Measurements from ENCODE around the gene FUZ. TPM values are rescaled to one million over a fixed set of nuclear protein-coding genes. Genes with fewer than 3 reads are reported as not detected.

Gene FUZ
- total RNA-seq, 1 experiment from 2014 or later, result 13.9 TPM

GRCh38 chr19:49803529-49803856, 9.6 kb downstream of the FUZ start:
- Histone ChIP-seq H3K9me3 (ENCODE audit: control insufficient read depth, insufficient read depth, low read depth, low read length) (no peaks in the 10 kb centered on the region), H3K36me3 (ENCODE audit: control insufficient read depth, insufficient read depth, low read length) (no peaks in the 10 kb centered on the region), H3K27me3 (ENCODE audit: control insufficient read depth, insufficient read depth, low read length) (no peaks in the 10 kb centered on the region), H3K27ac (ENCODE audit: low read length) (no peak overlapping the region), H3K4me3 (ENCODE audit: low read depth in 2 of 2, low read length in 2 of 2) (no peak overlapping the region), H3K4me1 (ENCODE audit: control insufficient read depth, insufficient read depth, low read length) (no peaks in the 10 kb centered on the region)
- ATAC-seq (no peak), DNase-seq (ENCODE audit: low read depth, low spot score) (no peak)
- CTCF ChIA-PET, result no interaction called here
- no peak for TF ChIP-seq TCF7L2 (IDR thresholded peaks at IDR 0.05; ENCODE audit: low read depth, low read length)
- no peak for TF ChIP-seq REST (IDR thresholded peaks at IDR 0.05; ENCODE audit: insufficient read depth in 1 of 2, low read depth in 2 of 2, low read length in 1 of 2)
- no peak for TF ChIP-seq SIN3A (IDR thresholded peaks at IDR 0.05; ENCODE audit: borderline replicate concordance, insufficient read depth, low read depth, low read length)
- no peak for TF ChIP-seq CTCF (IDR thresholded peaks at IDR 0.05)
- no peak for TF ChIP-seq POLR2AphosphoS5 (IDR thresholded peaks at IDR 0.05; ENCODE audit: low read depth, low read length)
- no TSS peak for BruUV-seq (replicated peaks)
- POLR2A ChIA-PET, result no interaction called here
- intact Hi-C loops (cut with micrococcal nuclease; ENCODE audit: unreplicated experiment) (no loop called here), in situ Hi-C loops (cut with HindIII; ENCODE audit: low pct_unique_long_range_greater_than_20kb, low sequenced_read_pairs) (no loop called here)

- POLR2A ChIA-PET, result no interaction called here
- intact Hi-C loops (cut with micrococcal nuclease; ENCODE audit: unreplicated experiment), result no loop called here
Observed at GRCh38 chr19:49802836-49803528, 10.1 kb downstream of the FUZ start.

More at GRCh38 chr19:49802836-49803528, 10.1 kb downstream of the FUZ start:
- Histone ChIP-seq H3K27ac (ENCODE audit: low read length) (no peak overlapping the region), H3K4me3 (ENCODE audit: low read depth in 2 of 2, low read length in 2 of 2) (no peak overlapping the region), H3K4me1 (ENCODE audit: control insufficient read depth, insufficient read depth, low read length) (no peaks in the 10 kb centered on the region), H3K36me3 (ENCODE audit: control insufficient read depth, insufficient read depth, low read length) (no peaks in the 10 kb centered on the region), H3K27me3 (ENCODE audit: control insufficient read depth, insufficient read depth, low read length) (no peaks in the 10 kb centered on the region), H3K9me3 (ENCODE audit: control insufficient read depth, insufficient read depth, low read depth, low read length) (no peaks in the 10 kb centered on the region)
- CTCF ChIA-PET, result no interaction called here
- DNase-seq (ENCODE audit: low read depth, low spot score) (no peak), ATAC-seq (no peak)
- no TSS peak for BruUV-seq (replicated peaks)
- TF ChIP-seq REST (IDR thresholded peaks at IDR 0.05; ENCODE audit: insufficient read depth in 1 of 2, low read depth in 2 of 2, low read length in 1 of 2) (no peak), POLR2AphosphoS5 (IDR thresholded peaks at IDR 0.05; ENCODE audit: low read depth, low read length) (no peak), SIN3A (IDR thresholded peaks at IDR 0.05; ENCODE audit: borderline replicate concordance, insufficient read depth, low read depth, low read length) (no peak), TCF7L2 (IDR thresholded peaks at IDR 0.05; ENCODE audit: low read depth, low read length) (no peak), CTCF (IDR thresholded peaks at IDR 0.05) (no peak)
- in situ Hi-C loops (cut with HindIII; ENCODE audit: low pct_unique_long_range_greater_than_20kb, low sequenced_read_pairs), result no loop called here
